ENCODE measurements around the gene CRK. TPM values are rescaled to one million over a fixed set of nuclear protein-coding genes. Genes with fewer than 3 reads are reported as not detected.
"Not testable (repeated sequence)": the region's sequence is repeated elsewhere in the genome, so short reads cannot be mapped to it uniquely, and the experiment has no call there.

The CRK gene
- total RNA-seq, 1 donor from 2014 or later, result 52.0 TPM

DNA sequence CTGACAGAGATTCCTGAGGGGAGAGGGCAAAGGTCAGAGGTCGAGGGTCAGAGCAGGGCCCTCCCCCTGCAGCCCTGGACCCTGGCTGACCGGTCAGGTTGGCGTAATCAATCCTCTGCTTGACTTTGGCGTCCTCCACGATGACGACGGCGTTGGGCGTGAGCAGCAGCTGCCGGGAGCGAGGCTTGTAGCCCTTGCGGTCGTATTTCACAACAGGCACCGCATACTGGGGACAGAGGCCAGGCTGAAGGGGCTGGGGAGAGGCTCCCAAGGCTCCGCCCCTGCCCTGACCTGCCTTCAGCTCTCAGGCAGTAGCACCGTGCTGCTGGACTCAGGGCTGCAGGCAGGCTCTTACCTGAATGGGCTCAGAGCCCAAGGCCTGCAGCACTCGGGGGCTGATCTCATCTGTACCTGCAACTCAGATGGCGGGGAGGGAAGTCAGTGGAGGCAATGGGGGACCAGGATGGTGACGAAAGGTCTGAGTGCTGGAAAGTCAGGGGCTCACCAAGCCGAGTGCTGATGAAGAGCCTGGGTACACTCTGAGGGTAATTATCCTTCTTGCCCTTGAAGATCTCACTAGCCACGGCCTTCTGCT is 12.0 kb upstream of the CRK start:
- no peak for DNase-seq (ENCODE audit: low spot score)

DNA sequence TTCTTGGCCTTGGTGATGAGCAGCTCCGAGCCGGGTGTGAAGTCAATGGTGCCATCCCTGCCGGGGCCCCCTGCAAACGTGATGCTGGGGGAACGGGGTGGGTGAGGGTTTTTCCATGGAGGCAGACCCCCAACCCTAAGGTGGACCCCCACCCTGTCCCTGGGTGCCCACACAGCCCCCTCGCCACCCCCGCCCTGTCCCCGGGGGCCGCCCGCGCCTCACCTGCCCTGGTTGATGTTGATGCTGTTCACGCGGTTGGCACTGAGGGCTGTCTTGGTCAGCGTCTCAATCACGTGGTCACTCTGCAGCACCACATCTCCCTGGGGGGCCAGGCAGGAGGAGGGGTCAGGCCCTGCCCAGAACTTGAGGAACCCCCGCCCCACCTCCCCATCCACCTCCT is 11.2 kb upstream of the CRK start:
- DNase-seq (ENCODE audit: low spot score), result no peak

DNA sequence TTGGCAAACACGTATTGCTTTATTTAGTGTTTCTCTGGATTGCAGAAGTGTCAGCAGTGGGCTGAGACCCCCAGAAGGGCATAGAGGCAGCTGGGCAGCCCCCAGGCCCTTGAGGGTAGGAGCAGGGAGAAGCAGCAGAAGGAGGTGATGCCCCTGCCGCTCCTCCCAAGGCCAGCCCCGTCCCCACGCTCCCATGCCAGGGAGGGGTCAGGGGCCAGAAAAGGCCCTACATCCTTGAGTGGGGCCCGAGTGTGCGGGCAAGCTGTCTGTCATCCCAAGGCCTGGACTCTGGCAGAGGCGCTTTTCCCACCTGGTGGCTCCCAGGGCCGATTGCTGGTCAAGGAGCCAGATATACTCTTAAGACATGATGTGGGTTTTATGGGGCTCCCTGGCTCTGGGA is 8.2 kb upstream of the CRK start:
- DNase-seq (ENCODE audit: low spot score), result no peak

DNA sequence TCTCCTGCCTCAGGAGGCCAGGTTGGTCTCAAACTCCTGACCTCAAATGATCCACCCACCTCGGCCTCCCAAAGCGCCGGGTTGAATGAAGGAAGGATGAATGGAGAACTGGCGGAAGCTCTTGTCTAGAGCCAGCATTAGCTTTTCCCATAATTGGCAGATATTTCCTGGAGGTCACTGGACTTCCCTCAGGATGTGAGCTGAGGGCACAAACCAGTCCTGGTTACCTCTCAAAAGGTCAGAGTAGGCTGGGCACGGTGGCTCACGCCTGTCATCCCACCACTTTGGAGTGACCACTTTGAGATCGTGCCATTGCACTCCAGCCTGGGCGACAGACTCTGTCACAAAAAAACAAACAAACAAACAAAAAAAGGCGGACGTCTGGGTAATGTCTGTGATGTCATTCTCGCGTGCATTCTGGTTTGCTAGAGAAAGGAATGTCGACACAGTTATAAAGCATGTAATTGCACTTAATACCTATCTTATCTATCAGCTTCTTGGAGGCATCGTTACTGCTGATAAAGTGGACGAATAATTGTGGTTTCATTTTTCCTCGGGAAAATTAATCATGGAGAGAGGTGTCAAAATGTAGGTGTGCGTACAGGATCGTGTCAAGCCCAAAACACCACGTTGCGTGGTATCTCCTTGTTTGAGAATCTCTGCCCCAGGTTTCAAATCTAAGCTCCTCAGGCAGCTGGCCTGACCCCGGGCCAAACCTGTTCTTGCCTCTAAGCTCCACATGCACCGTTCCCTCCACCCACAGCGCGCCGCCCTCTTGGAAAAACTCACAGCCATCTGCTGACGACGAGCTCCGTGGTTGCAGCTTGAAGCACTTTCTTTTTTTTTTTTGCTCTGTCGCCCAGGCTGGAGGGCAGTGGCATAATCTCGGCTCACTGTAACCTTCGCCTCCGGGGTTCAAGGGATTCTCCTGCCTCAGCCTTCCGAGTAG is 6.4 kb upstream of the CRK start:
- DNase-seq (ENCODE audit: low spot score), result no peak

DNA sequence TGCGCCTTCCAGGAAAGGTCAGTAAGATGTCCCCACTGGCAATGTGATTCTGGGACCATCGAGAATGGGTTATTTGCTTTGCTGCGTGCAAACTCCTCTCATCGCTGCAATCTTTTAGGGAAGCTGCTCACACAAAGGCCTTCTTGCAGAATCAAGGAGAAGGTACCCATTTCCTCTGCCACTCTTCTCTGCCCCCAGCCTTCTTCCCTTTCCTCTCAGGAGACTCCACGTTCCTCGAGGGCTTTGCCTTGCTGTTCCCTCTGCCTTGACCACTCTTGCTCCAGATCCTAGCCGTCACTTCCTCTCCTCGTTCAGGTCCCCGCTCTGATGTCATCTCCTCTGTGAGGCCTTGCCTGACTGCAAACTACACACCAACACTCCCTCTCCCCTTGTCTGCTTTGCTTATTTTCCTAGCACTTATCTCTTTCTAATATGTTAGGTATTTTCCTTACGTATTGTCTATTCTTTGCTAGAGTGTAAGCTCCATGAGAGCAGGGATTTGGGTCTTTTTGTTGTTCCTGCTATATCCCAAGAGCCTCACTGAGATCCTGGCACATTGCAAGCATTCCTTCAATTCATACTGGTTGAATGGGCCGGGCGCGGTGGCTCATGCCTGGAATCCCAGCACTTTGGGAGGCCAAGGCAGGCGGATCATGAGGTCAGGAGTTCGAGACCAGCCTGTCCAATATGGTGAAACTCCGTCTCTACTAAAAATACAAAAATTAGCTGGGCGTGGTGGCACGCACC is 5.3 kb upstream of the CRK start:
- DNase-seq (ENCODE audit: low spot score), result no peak

DNA sequence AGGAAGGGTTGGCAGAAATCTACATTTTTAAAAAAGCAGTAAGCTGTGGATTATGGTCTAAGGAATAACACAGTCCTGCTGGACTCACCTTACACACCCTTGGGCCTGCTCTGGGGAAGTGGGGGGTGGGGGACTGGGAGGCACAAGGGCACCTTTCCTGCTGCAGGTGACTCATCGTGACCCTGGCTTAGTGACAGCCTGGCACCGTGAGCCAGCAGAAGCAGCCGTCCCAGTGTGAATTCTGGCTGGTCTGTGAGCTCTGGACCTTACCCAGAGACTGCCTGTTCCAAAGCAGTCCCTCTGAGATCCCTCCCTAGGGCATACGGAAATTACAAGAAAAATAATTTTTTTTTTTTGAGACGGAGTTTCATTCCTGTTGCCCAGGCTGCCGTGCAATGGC is 4.2 kb upstream of the CRK start:
- DNase-seq (ENCODE audit: low spot score), result no peak

DNA sequence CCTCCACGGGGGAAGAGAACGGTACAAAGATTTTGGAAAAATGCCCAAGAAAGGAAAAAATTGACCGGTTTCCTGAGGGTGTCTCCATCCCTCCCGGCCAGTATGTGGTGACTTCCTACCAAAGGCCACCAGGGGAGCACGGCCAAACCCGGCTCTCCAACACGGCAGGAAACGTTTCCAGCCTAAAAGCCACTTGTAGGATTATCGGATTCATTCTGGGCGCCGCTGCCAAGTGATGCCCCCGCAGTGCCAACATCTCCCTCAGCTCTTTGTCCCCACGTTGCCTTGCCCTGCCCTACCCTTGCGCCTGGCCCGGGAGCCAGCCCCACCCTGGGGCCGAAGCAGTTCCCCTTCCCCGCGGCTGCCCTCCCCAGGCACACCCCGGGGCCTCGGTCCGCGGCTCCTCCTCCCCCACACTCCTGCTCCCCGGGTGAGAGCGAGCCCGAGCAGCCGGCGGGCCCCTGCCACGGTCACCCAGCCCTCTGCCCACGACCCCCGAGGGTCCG is 688 bp downstream of the CRK start:
- peak; percentile 70 for DNase-seq (ENCODE audit: low spot score)

DNA sequence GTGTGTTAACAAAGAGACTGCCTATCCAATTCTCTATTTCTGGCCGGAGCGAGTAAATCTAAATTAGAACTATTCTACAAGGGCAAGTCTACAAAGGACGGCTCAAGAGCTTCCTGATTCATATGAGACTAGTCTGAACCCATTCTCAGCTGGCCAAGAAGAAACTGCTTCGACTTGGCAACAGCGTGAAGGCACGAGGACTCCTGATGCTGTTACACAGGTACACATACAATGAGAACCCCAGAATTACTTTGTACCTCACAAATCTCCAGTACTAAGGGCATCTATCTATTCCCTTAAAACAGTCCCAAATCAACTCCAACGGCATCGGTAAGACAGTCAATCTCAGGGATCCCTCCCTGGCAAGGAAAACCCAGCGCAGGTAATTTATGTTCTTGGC is 1.5 kb downstream of the CRK start:
- DNase-seq (ENCODE audit: low spot score), result no peak

DNA sequence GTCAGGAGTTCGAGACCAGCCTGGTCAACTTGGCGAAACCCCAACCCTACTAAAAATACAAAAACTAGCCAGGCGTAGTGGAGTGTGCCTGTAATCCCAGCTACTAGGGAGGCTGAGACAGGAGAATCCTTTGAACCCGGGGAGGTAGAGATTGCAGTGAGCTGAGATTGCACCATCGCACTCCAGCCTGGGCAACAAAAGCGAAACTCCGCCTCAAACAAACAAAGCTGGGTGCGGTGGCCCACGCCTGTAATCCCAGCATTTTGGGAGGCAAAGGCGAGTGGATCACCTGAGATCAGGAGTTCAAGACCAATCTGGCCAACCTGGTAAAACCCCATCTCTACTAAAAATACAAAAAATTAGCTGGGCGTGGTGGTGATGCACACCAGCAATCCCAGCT is 2.3 kb downstream of the CRK start:
- DNase-seq (ENCODE audit: low spot score), result not testable (repeated sequence)

DNA sequence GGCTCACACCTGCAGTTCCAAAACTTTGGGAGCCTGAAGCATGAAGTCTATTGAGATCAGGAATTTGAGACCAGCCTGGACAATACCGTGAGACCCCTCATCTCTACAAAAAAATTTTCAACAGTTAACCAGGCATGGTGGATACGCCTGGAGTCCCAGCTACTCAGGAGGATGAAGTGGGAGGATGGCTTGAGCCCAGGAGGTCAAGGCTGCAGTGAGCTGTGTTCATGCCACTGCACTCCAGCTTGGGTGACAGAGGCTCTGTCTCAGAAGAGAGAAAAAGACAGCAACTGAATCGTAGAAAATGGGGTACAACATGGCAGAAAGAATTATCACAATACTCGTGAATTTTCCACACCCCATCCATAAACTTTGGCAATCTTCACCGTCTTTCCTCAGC is 3.2 kb downstream of the CRK start:
- no peak for DNase-seq (ENCODE audit: low spot score)

DNA sequence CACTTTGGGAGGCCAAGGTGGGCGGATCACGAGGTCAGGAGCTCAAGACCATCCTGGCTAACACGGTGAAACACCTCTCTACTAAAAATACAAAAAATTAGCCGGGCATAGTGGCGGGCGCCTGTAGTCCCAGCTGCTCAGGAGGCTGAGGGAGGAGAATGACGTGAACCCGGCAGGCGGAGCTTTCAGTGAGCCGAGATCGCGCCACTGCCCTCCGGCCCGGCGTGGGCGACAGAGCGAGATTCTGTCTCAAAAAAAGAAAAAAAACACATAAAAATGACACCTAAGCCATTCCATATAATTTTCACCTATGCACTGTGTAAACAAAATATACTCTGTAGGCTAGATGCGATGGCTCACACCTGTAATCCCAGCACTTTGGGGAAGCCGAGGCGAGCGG is 5.8 kb downstream of the CRK start:
- DNase-seq (ENCODE audit: low spot score), result not testable (repeated sequence)

DNA sequence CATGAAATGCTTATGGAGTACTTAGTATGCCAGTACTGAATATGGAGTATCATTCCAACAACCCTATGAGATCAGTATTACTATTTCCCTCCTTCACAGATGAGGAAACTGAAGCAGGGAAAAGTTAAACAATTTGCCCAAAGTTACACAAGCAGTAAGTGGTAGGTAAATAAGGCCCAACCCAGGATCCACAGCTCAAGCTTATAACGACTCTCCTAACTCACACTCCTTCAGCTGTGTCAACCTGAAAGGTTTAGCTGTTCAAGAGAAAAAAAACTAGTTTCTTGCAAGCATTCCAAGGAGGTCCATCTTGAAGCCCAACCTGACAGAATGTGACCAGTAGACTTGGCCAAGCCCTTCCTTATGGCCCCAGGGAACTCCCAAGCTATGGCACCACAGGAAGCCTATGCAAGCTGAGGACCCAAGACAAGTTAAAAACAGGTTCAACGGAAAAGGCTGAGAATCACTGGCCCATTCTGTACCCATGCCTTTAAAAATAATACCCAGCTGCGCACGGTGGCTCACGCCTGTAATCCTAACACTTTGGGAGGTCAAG is 6.5 kb downstream of the CRK start:
- DNase-seq (ENCODE audit: low spot score), result no peak

DNA sequence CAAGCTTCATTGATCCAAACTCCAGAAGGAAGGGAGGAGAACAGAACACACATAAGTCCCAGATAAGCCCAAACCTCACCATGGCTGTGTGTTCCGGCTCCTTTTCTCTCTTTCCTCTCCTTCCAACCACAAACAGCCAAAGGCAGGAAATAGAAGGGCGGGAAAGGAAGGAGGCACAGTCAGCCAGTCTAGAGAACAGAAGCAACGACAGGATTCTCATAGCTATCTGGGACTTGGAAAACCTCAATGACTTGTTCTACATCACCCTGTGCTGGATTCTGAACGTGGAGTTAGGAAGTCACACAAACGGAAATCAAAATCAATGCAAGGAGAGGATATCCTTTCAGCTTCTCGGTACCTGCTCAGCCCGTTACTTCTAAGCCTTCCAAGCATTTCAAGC is 9.0 kb downstream of the CRK start:
- no peak for DNase-seq (ENCODE audit: low spot score)

DNA sequence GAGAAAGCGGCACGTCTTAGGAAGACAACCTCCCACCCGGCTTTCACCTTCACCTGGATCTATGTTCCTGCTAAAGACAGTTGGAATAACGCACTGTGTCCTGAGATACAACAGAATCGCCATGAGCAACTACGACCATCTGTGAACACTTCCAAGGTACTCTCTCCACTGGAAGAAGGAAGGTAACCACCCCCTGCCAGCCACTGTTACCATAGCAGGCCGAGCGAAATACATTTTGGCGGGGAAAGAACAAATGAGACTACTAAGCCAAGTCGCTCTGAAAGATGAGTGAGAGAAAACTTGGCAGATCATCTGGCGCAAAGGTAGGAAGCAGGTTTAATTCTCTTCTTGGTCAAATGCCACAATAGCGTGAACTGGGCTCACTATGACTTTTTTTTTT is 9.8 kb downstream of the CRK start:
- no peak for DNase-seq (ENCODE audit: low spot score)

DNA sequence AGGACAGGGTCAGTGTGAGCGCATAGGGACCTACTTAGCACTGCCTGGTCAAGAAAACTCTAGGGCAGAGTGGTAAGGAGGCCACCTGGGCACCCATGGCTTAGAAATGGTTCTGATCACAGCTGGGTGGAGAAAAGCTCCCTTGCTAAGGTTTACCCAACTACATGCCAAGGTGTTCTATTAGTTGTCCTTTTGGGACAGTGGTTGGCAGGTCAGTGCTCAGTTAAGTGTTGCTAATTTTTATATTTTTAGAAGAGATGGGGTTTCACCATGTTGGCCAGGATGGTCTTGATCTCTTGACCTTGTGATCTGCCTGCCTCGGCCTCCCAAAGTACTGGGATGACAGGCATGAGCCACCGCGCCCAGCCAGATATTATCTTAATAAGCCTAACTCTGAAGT is 10.3 kb downstream of the CRK start:
- DNase-seq (ENCODE audit: low spot score), result not testable (repeated sequence)

DNA sequence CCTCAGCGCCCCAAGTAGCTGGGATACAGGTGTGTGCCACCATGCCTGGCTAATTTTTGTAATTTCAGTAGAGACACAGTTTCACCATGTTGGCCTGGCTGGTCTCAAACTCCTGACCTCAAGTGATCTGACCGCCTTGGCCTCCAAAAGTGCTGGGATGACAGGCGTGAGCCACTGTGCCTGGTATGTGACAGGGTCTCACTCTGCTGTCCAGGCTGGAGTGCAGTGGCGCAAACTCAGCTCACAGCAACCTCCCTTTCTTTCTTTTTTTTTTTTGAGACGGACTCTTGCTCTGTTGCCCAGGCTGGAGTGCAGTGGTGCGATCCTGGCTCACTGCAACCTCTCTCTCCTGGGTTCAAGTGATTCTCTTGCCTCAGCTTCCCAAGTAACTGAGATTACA is 13.3 kb downstream of the CRK start:
- DNase-seq (ENCODE audit: low spot score), result not testable (repeated sequence)

DNA sequence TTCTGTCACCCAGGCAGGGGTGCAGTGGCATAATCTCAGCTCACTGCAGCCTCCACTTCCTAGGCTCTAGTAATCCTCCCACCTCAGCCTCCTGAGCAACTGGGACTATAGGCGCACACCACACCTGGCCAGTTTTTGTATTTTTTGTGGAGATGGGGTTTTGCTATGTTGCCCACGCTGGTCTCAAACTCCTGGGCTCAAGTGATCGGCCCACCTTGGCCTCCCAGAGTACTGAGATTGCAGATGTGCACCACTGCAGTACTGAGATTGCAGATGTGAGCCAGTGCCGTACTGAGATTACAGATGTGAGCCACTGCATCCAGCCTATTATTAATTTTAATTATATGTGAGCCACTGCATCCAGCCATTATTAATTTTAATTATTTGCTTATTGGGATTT is 13.8 kb downstream of the CRK start:
- DNase-seq (ENCODE audit: low spot score), result no peak

DNA sequence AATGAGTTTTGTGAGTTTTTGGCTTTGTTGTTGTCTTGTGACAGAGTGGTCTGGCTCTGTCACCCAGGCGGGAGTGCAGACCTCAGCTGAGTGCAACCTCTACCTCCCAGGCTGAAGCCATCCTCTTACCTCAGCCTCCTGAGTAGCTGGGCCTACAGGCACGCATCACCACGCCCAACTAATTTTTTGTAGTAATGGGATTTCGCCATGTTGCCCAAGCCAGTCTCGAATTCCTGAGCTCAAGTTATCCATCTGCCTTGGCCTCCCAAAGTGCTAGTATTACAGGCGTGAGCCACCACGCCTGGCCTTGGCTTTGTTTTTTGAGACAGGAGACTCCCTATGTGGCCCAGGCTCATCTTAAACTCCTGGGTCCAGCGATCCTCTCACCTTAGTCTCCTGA is 15.1 kb downstream of the CRK start:
- no peak for DNase-seq (ENCODE audit: low spot score)

DNA sequence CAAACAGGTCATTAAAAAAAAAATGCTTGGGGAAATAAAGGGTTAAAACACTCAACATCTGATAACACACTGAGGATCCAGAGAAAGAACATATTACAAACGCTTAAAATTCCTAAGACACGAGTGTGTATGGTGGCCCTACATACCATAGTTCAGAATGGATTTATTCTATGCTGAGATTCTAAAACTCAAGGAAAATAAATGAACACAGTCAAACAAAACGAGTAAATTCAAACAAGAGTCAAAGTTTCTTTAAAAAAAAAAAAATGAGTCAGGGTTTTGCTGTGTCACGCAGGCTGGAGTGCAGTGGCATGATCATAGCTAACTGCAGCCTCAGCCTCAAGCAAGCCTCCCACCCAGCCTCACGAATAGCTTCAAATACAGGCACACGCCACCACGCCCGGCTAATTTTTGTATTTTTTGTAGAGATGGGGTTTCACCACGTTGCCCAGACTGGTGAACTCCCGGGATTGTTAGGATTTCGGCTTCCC is 17.4 kb downstream of the CRK start:
- DNase-seq (ENCODE audit: low spot score), result peak; percentile 33

DNA sequence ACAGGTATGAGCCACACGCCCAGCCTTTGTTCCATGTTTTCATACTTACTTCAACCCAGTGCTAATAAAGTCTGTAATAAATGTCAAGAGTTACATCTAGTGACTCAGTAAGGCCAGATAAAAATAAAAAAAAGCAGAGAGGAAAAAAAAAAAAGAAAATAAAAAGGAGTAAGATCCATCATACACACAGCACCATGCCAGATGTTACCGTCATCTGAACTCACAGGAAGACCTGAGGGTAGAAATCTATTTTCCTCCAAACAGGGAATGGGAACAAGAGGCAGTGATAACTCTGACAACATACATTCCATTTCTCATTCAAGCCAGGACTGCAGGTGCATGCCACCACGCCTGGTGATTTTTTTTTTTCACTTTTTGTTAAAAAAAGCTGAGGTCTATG is 20.7 kb downstream of the CRK start:
- DNase-seq (ENCODE audit: low spot score), result no peak

DNA sequence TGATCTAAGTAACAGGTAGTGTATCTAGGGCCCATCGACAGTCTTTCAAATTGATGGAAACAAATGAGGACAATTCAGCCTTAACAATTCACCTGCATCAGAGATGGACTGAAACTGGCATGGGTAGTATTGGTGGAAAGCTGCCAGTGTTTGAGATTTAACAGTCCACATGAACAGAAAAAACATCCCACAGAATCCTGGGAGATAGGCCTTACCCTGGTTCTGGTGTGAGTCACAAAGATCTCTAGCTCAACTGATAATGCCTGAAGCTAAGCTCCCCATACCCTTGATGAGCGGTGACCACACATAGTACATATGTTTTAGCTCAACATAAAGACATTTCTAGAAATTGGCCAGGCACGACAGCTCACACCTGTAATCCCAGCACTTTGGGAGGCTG is 21.9 kb downstream of the CRK start:
- peak; percentile 73 for DNase-seq (ENCODE audit: low spot score)

DNA sequence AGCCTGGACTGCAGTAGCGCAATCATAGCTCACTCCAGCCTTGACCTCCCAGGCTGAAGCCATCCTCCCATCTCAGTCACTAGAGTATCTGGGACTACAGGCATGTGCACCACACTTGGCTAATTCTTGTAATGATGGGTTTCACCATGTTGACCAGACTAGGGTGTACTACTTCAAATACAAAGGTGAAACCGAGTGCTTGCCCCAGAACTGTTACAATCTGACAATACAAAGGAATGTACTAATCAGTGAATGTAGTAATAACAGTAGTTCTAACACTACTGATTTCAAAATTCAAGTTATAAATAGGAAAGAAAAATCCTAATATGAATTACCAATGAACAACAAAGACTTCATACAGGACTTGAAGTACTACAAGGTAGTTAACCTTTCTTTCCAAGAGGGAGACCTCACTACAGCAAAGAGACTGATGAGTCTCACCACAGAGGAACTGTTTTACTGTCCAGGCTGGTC is 24.4 kb downstream of the CRK start:
- DNase-seq (ENCODE audit: low spot score), result no peak

Data from umbilical cord (tissue), 2 donors.